Measurements from ENCODE around the gene GABBR2. TPM values are rescaled to one million over a fixed set of nuclear protein-coding genes. Genes with fewer than 3 reads are reported as not detected.
"Not testable (repeated sequence)": the region's sequence is repeated elsewhere in the genome, so short reads cannot be mapped to it uniquely, and the experiment has no call there.

The GABBR2 gene
- total RNA-seq, 2 donors from 2014 or later = not detected

DNA sequence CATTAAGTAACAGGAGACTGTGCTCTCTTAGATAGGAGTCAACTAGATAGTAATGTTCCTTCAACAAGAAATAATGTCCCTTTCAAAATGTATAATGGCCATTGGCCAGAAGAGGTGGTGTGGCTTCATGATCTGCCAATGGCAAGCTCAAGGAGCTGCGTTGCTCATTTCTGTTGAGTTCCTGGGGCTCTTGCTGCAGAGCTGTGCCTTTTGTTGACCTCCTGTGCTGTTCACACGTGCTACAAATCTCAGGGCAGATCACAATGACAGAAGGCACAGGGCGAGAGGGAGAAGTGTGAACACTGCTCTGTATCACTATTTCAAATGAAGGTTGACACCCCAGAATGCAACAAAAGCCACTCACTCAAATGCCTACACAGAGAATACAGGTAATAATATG is 437.3 kb downstream of the GABBR2 start:
- no peaks in the 10 kb centered on the region for H3K36me3 ChIP-seq (replicated peaks in 1 of 2; ENCODE audit: insufficient read depth in 1 of 2, low read depth in 2 of 2)
- H3K4me3 ChIP-seq = no peak overlapping the region
- peaks cover 5% of the 10 kb centered on the region for H3K4me1 ChIP-seq
- no peak overlapping the region for H3K27ac ChIP-seq
- no peaks in the 10 kb centered on the region for H3K9me3 ChIP-seq
- 12 to 26% methylated on average over 3 of the region's 3 CpGs for WGBS, 2 donors
- TF ChIP-seq, protein P1, sequence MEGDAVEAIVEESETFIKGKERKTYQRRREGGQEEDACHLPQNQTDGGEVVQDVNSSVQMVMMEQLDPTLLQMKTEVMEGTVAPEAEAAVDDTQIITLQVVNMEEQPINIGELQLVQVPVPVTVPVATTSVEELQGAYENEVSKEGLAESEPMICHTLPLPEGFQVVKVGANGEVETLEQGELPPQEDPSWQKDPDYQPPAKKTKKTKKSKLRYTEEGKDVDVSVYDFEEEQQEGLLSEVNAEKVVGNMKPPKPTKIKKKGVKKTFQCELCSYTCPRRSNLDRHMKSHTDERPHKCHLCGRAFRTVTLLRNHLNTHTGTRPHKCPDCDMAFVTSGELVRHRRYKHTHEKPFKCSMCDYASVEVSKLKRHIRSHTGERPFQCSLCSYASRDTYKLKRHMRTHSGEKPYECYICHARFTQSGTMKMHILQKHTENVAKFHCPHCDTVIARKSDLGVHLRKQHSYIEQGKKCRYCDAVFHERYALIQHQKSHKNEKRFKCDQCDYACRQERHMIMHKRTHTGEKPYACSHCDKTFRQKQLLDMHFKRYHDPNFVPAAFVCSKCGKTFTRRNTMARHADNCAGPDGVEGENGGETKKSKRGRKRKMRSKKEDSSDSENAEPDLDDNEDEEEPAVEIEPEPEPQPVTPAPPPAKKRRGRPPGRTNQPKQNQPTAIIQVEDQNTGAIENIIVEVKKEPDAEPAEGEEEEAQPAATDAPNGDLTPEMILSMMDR (IDR thresholded peaks at IDR 0.05) = no peak
- H3K27me3 ChIP-seq = no peaks in the 10 kb centered on the region
- ATAC-seq (peak; percentile 33), DNase-seq (peak in 2 of 4 donors; percentile 35)
- intact Hi-C loops (cut with DNase I) = no loop called here

DNA sequence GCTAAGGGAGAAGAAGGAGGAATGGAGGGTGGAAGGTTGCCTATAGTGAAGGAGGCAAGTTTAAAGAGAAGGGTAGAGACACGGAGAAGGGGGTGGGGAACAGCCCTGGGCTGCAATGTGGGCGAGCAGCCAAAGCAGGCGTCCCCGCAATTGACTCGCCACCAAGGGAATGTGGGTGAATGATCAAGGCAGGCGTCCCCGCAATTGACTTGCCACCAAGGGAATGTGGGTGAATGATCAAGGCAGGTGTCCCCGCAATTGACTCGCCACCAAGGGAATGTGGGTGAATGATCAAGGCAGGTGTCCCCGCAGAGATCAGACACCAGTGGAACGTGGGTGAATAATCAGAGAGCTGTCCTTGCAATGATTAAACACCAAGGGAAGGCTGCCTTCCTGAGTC is 438.5 kb downstream of the GABBR2 start:
- H3K4me3 ChIP-seq; H3K27me3 ChIP-seq; DNase-seq; H3K36me3 ChIP-seq (replicated peaks in 1 of 2; ENCODE audit: insufficient read depth in 1 of 2, low read depth in 2 of 2); ATAC-seq; H3K9me3 ChIP-seq; H3K4me1 ChIP-seq; intact Hi-C loops (cut with DNase I); H3K27ac ChIP-seq: not testable (repeated sequence)
- WGBS, 2 donors = 67 to 68% methylated on average over 11 of the region's 11 CpGs

DNA sequence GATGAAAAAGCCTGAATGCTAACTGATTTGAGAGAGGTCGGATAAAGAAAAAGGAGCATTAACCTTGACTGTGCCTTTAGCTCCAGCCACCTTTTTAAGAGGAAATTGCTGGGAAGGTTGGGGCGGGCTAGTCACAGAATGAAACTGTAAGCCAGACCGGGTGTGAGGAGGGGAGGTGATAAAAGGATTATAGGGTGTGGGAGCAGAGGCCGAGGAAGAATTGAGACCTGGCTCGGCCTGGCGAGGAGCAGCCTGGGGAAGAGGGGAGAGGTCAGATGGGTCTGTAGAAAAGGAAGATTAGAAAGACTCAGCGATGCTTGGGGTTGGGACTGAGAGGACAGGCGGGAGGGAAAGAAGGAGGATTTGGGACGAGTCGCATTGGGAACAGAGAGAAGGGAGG is 439.1 kb downstream of the GABBR2 start:
- not testable (repeated sequence) for H3K4me3 ChIP-seq; ATAC-seq; H3K27me3 ChIP-seq; H3K27ac ChIP-seq; H3K36me3 ChIP-seq (replicated peaks in 1 of 2; ENCODE audit: insufficient read depth in 1 of 2, low read depth in 2 of 2); H3K4me1 ChIP-seq; H3K9me3 ChIP-seq; DNase-seq
- intact Hi-C loops (cut with DNase I) = loop anchor here (10.0 kb wide), 1 partner anchor 345 kb away; the partner anchor contains the start of gene TRMO
- 61 to 72% methylated on average over 10 of the region's 10 CpGs for WGBS, 2 donors

DNA sequence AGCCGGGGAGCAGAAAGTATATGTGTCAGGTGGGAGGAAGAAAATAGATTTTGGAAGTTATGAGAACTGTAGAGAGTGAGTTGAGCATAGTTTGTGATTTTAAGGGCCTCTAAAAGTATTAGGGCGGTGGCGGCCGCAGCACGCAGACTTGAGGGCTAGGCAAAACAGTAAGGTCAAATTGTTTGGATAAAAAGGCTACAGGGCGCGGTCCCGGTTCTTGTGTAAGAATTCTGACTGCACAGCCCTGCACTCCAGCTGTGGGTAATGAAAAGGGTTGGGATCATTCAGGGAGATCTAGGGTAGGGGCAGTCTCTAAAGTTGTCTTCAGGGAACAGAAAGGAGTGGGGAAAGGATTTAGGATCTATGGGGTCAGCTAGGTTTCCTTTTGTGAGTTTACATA is 441.2 kb downstream of the GABBR2 start:
- H3K9me3 ChIP-seq; ATAC-seq; H3K27me3 ChIP-seq; H3K36me3 ChIP-seq (replicated peaks in 1 of 2; ENCODE audit: insufficient read depth in 1 of 2, low read depth in 2 of 2); H3K4me1 ChIP-seq; H3K27ac ChIP-seq; DNase-seq; H3K4me3 ChIP-seq: not testable (repeated sequence)
- intact Hi-C loops (cut with DNase I) = loop anchor here (10.0 kb wide), 1 partner anchor 343 kb away; the partner anchor contains the start of gene TRMO
- WGBS, 2 donors = 84 to 90% methylated on average over 8 of the region's 8 CpGs

DNA sequence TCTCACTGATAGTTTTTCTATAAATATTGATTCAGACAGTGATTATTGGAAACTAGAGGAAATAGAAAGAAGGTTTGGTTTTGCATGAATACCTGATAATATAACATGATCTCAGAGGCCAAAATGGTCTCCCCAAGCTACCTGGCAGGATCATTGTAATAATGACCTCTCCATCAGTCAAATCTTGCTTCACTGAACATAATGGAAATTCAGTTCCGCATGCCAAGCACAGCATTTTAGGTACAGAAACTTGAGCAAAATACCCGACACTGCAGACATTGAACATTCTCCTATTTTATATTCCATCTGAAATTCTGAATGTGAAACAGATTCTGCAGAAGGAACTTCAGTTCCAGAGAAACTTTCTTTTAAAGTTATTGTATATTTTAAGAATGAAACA is 444.2 kb downstream of the GABBR2 start:
- TF ChIP-seq POLR2A (IDR thresholded peaks at IDR 0.05) = no peak
- TF ChIP-seq, protein P1 (IDR thresholded peaks at IDR 0.05) = no peak
- no peaks in the 10 kb centered on the region for H3K9me3 ChIP-seq
- no peaks in the 10 kb centered on the region for H3K36me3 ChIP-seq (replicated peaks in 1 of 2; ENCODE audit: insufficient read depth in 1 of 2, low read depth in 2 of 2)
- DNase-seq (no peak), ATAC-seq (no peak)
- H3K27ac ChIP-seq = no peak overlapping the region
- no peaks in the 10 kb centered on the region for H3K27me3 ChIP-seq
- no peaks in the 10 kb centered on the region for H3K4me1 ChIP-seq
- WGBS, 2 donors = 48 to 50% methylated on average over 2 of the region's 2 CpGs
- no peak overlapping the region for H3K4me3 ChIP-seq
- intact Hi-C loops (cut with DNase I) = loop anchor here (5.0 to 10.0 kb wide), 2 partner anchors 57 to 340 kb away; partner anchors contain the start of gene TRMO

DNA sequence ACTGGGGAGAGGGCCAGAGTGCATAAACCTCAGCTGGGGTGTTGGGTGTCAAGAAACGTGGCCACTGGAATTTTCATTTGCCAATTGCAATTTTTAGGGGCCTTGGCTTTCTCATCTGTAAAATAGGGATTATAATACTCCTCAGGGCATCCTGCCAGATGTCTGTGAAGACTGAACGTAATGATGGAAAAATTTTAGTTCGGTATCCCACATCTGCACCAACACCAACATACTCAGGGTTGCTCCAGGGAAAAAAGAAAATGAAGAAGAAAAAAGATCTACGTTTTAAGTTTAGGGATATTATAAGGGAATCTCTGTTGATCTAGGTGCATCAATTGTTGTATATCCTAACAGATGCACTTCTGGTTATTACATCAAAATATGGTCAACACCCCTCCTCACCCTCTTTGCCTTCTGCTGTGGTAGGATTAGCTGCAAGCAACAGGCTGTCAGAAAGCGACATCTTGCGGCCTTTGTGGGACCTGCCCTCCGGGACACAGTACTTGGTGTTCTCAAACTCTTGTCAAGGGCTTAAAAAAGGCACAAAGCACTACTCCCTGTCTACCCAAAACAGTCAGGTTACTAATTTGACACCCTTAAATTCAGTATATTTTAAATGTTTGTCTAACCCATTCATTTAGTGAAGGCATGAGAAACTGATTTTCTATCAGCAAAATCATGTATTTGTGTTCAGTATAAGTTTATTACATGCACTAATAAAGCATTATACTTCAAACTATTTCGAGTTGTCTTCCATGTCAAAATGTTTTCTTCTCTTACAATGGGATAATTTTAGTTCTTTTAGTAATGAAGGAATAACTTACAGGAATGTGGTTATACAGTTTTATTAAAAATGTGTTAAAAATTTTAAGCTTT is 445.0 kb downstream of the GABBR2 start:
- H3K4me3 ChIP-seq = no peak overlapping the region
- no peaks in the 10 kb centered on the region for H3K9me3 ChIP-seq
- intact Hi-C loops (cut with DNase I) = loop anchor here (5.0 to 10.0 kb wide), 2 partner anchors 56 to 339 kb away; partner anchors contain the start of gene TRMO
- ATAC-seq = peak; percentile 91
- no peaks in the 10 kb centered on the region for H3K36me3 ChIP-seq (replicated peaks in 1 of 2; ENCODE audit: insufficient read depth in 1 of 2, low read depth in 2 of 2)
- H3K4me1 ChIP-seq = no peaks in the 10 kb centered on the region
- WGBS, 2 donors = 19 to 20% methylated on average over 8 of the region's 8 CpGs
- TF ChIP-seq POLR2A (IDR thresholded peaks at IDR 0.05) = no peak
- TF ChIP-seq, protein P1 (IDR thresholded peaks at IDR 0.05) = peak; percentile 79 to 93 (median 89)
- no peak overlapping the region for H3K27ac ChIP-seq
- peak; percentile 80 to 83 (median 82) for DNase-seq
- no peaks in the 10 kb centered on the region for H3K27me3 ChIP-seq
